Fibroblast of villous mesenchyme (primary cell): ENCODE results near the gene FBLN7. TPM values are rescaled to one million over a fixed set of nuclear protein-coding genes. Genes with fewer than 3 reads are reported as not detected.

Source experiments
- DNase-seq: peaks from one replicate; pipeline ENCODE4 v3.0.0-alpha.2; 2010; ENCODE audit warnings: low read depth
- H3K4me3 ChIP-seq: 2 replicates; pipeline ENCODE4 v1.5.1; 2011; ENCODE audit warnings: low read depth, mild to moderate bottlenecking, low read length
- CTCF ChIP-seq: IDR thresholded peaks from 2 replicates; pipeline ENCODE4 v1.5.1; 2012; ENCODE audit warnings: low read depth, mild to moderate bottlenecking, low read length; ENCODE audit not compliant: insufficient read depth
- total RNA-seq: library from RNA; depleted of rRNA; stranded (reverse); fragments of >200 nt; gene quantifications from 2 replicates; pipeline ENCODE4 v1.2.3, GENCODE V29; 2012

FBLN7 gene
- total RNA-seq, 1 donor: 1.3 TPM

DNA sequence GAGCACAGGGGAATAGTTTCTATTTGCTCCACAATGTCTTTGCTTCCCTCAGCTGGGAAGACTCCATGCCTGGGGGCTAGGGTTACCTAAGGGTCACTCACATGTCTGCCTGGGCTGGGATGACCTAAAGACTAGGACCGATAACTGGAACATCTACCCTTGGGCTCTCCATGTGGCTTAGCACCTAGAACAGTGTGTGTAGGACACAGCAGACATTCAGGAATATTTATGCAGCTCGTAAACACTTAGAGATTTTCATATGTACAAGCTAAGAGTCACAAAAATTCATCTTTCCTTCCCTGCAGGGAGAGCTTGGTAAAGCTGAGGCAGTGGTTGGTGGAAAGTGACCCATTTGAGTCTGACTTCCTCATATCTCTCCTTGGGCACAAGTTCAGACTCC is 55.8 kb downstream of the FBLN7 start:
- no peak for TF ChIP-seq CTCF
- H3K4me3 ChIP-seq: no peak overlapping the region
- DNase-seq: no peak

DNA sequence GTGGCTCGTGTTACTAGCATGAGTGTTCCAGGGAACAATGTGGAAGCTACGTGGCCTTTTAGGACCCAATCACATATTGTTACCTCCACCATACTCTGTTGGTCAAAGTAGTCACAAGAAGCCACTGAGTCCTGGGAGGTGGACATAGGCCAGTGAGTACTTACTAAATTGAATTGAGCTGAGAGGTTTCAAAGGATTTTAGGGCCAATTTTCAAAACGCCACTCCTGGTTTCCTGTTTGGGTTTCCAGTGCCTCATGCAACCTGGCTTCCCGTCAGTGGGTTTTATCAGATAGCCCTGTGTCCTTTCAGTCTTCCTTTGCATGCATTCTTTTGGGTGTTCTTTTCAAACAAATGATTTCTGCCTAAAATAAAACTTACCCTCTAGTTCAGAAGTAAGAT is 56.3 kb downstream of the FBLN7 start:
- no peak for DNase-seq
- no peak overlapping the region for H3K4me3 ChIP-seq
- TF ChIP-seq CTCF: no peak

GRCh38 chr2:112195167-112195766 is 57.1 kb downstream of the FBLN7 start:
- no peak for TF ChIP-seq CTCF
- no peak overlapping the region for H3K4me3 ChIP-seq
- no peak for DNase-seq

GRCh38 chr2:112195950-112196349 is 57.8 kb downstream of the FBLN7 start:
- H3K4me3 ChIP-seq: no peak overlapping the region
- no peak for TF ChIP-seq CTCF

DNA sequence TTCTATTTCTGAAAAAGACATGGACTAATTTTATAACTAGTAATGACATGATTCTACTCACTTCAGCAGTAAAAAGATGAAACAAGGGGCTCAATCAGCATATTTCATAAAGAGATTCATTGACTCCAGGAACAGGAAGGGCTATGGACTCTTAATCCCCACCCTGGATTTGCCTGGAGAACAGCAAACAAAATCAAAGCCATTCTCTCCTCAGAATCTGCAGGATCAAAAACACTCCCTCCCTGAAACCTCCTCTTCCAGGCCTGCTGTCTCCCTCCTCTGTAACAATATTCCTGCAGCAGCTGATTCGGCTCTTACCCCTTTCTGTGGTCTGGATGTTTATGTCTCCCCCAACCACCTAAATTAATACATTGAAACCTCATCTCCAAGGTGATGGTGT is 59.7 kb downstream of the FBLN7 start:
- DNase-seq: no peak
- TF ChIP-seq CTCF: no peak
- no peak overlapping the region for H3K4me3 ChIP-seq

More at GRCh38 chr2:112195950-112196349, 57.8 kb downstream of the FBLN7 start:
- DNase-seq: no peak

DNA sequence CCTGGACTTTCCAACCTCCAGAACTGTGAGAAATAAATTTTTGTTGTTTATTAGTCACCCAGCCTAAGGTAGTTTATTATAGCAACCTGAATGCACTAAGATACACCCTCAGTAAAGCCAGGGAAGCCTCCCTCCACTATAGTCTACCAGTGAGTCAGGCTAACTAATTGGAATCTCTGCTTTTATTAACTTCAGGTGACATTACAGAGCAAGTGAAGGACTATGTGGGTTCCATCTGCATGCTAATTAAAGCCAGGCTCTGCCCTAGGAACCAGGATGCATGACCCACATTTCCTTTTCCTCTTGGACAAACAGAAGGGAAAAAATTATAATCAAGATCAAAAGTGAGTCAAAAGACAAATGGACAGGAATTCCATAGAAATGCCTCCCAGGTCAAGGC is 60.6 kb downstream of the FBLN7 start:
- no peak for TF ChIP-seq CTCF
- no peak overlapping the region for H3K4me3 ChIP-seq
- DNase-seq: no peak

DNA sequence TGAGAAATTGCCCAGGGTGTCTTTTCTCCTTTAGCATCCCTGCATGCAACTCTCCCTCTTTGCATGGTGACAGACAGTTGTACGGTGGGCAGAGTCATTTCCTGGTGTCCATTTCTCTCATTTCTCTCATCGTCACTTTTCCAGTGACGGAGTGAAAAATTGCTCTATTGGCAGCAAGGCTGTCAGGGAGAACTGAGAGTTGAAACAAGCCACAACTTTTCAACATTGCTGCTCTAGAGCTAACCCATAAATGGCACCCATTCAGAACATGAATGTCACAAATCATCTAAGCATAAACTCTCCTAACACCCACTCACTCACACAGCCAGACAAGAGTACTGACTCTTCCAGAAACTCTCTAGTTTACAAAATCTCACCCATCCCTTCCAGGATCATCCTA is 61.0 kb downstream of the FBLN7 start:
- no peak for TF ChIP-seq CTCF
- DNase-seq: no peak
- H3K4me3 ChIP-seq: no peak overlapping the region
